Mononuclear cell (primary cell): ENCODE measurements around the gene ADPRM. TPM values are rescaled to one million over a fixed set of nuclear protein-coding genes. Genes with fewer than 3 reads are reported as not detected.

ENCODE experiments used
- H3K27me3 ChIP-seq: 2 replicates; pipeline ENCODE4 v1.6.0; 2011; ENCODE audit warnings: low read length, control low read depth; ENCODE audit not compliant: insufficient read depth
- H3K4me1 ChIP-seq: 2 replicates; pipeline ENCODE4 v1.5.1; 2011; ENCODE audit warnings: mild to moderate bottlenecking, low read length, control low read depth; ENCODE audit not compliant: insufficient read depth
- H3K4me3 ChIP-seq: 2 replicates; pipeline ENCODE4 v1.5.1; 2011; ENCODE audit warnings: mild to moderate bottlenecking, low read length, moderate library complexity
- H3K9me3 ChIP-seq: 2 replicates; pipeline ENCODE4 v1.5.1; 2011; ENCODE audit warnings: low read depth, mild to moderate bottlenecking, control low read depth, low read length
- total RNA-seq: library from RNA; depleted of rRNA; stranded (reverse); fragments of >200 nt; gene quantifications from one replicate; pipeline ENCODE4 v1.2.3, GENCODE V29; 2012

Gene ADPRM
- total RNA-seq, 1 donor = 76.7 TPM

- peaks cover 5% of the 10 kb centered on the region for H3K4me1 ChIP-seq
- H3K4me3 ChIP-seq = no peak overlapping the region
- H3K27me3 ChIP-seq = no peaks in the 10 kb centered on the region
- no peaks in the 10 kb centered on the region for H3K9me3 ChIP-seq
Measured at GRCh38 chr17:10742431-10742830, 45.0 kb downstream of the ADPRM start.

- no peaks in the 10 kb centered on the region for H3K27me3 ChIP-seq
- peaks cover 5% of the 10 kb centered on the region for H3K4me1 ChIP-seq
- H3K9me3 ChIP-seq = no peaks in the 10 kb centered on the region
- no peak overlapping the region for H3K4me3 ChIP-seq
Measured at GRCh38 chr17:10743316-10744009, 46.1 kb downstream of the ADPRM start.

GRCh38 chr17:10744501-10745000, 47.2 kb downstream of the ADPRM start:
- H3K4me1 ChIP-seq = peaks cover 5% of the 10 kb centered on the region
- no peak overlapping the region for H3K4me3 ChIP-seq
- no peaks in the 10 kb centered on the region for H3K9me3 ChIP-seq
- H3K27me3 ChIP-seq = no peaks in the 10 kb centered on the region

GRCh38 chr17:10745231-10745630, 47.8 kb downstream of the ADPRM start:
- H3K4me3 ChIP-seq = no peak overlapping the region
- H3K27me3 ChIP-seq = no peaks in the 10 kb centered on the region
- peaks cover 5% of the 10 kb centered on the region for H3K4me1 ChIP-seq
- no peaks in the 10 kb centered on the region for H3K9me3 ChIP-seq

GRCh38 chr17:10748531-10749181, 51.3 kb downstream of the ADPRM start:
- Histone ChIP-seq H3K4me1 (peaks cover 5% of the 10 kb centered on the region), H3K27me3 (no peaks in the 10 kb centered on the region), H3K9me3 (no peaks in the 10 kb centered on the region), H3K4me3 (no peak overlapping the region)

GRCh38 chr17:10750210-10750609, 52.8 kb downstream of the ADPRM start:
- Histone ChIP-seq H3K4me1 (no peaks in the 10 kb centered on the region), H3K4me3 (no peak overlapping the region), H3K27me3 (no peaks in the 10 kb centered on the region), H3K9me3 (no peaks in the 10 kb centered on the region)

GRCh38 chr17:10751563-10751962, 54.2 kb downstream of the ADPRM start:
- no peaks in the 10 kb centered on the region for H3K9me3 ChIP-seq
- no peaks in the 10 kb centered on the region for H3K4me1 ChIP-seq
- H3K27me3 ChIP-seq = no peaks in the 10 kb centered on the region
- H3K4me3 ChIP-seq = no peak overlapping the region

GRCh38 chr17:10752696-10753095, 55.3 kb downstream of the ADPRM start:
- Histone ChIP-seq H3K4me1 (no peaks in the 10 kb centered on the region), H3K4me3 (no peak overlapping the region), H3K9me3 (no peaks in the 10 kb centered on the region), H3K27me3 (no peaks in the 10 kb centered on the region)

GRCh38 chr17:10754109-10754508, 56.7 kb downstream of the ADPRM start:
- Histone ChIP-seq H3K4me1 (no peaks in the 10 kb centered on the region), H3K27me3 (no peaks in the 10 kb centered on the region), H3K9me3 (no peaks in the 10 kb centered on the region), H3K4me3 (no peak overlapping the region)

- no peak overlapping the region for H3K4me3 ChIP-seq
- no peaks in the 10 kb centered on the region for H3K9me3 ChIP-seq
- no peaks in the 10 kb centered on the region for H3K4me1 ChIP-seq
- H3K27me3 ChIP-seq = no peaks in the 10 kb centered on the region
Measured at GRCh38 chr17:10754861-10755591, 57.6 kb downstream of the ADPRM start.

- Histone ChIP-seq H3K4me1 (no peaks in the 10 kb centered on the region), H3K4me3 (no peak overlapping the region), H3K9me3 (no peaks in the 10 kb centered on the region), H3K27me3 (no peaks in the 10 kb centered on the region)
Measured at GRCh38 chr17:10755592-10756127, 58.3 kb downstream of the ADPRM start.

GRCh38 chr17:10756185-10756584, 58.8 kb downstream of the ADPRM start:
- Histone ChIP-seq H3K4me1 (no peaks in the 10 kb centered on the region), H3K9me3 (no peaks in the 10 kb centered on the region), H3K27me3 (no peaks in the 10 kb centered on the region), H3K4me3 (no peak overlapping the region)

- H3K4me1 ChIP-seq = no peaks in the 10 kb centered on the region
Measured at GRCh38 chr17:10756619-10757018, 59.2 kb downstream of the ADPRM start.

GRCh38 chr17:10757067-10757466, 59.7 kb downstream of the ADPRM start:
- Histone ChIP-seq H3K9me3 (no peaks in the 10 kb centered on the region), H3K4me1 (no peaks in the 10 kb centered on the region), H3K27me3 (no peaks in the 10 kb centered on the region)

More at GRCh38 chr17:10756619-10757018, 59.2 kb downstream of the ADPRM start:
- H3K9me3 ChIP-seq = no peaks in the 10 kb centered on the region
- H3K4me3 ChIP-seq = no peak overlapping the region
- H3K27me3 ChIP-seq = no peaks in the 10 kb centered on the region

GRCh38 chr17:10757647-10758046, 60.3 kb downstream of the ADPRM start:
- H3K4me1 ChIP-seq = no peaks in the 10 kb centered on the region
- no peak overlapping the region for H3K4me3 ChIP-seq
- H3K9me3 ChIP-seq = no peaks in the 10 kb centered on the region
- H3K27me3 ChIP-seq = no peaks in the 10 kb centered on the region

More at GRCh38 chr17:10757067-10757466, 59.7 kb downstream of the ADPRM start:
- no peak overlapping the region for H3K4me3 ChIP-seq
